GM19395 (cell line): Measurements from ENCODE around the gene NFIC.
A peak's percentile ranks its signal among the peaks of the same experiment; 100 is the strongest.

Source experiments
- ATAC-seq: cut with Tn5 transposase; IDR thresholded peaks from one replicate; pipeline ENCODE4 v1.9.1; 2021; ENCODE audit warnings: mild to moderate bottlenecking, moderate library complexity; ENCODE audit not compliant: unreplicated experiment

The NFIC gene

GRCh38 chr19:3481241-3482090 lies 115.1 kb downstream of the NFIC start:
- ATAC-seq = no peak

GRCh38 chr19:3482507-3483225 lies 116.3 kb downstream of the NFIC start:
- no peak for ATAC-seq

GRCh38 chr19:3483226-3483628 lies 116.8 kb downstream of the NFIC start, which contains the start of gene SMIM44:
Gene SMIM44, minus strand, starts transcription at chr19:3483441. Its CDS starts 38 bp downstream, at chr19:3483403.
- no peak for ATAC-seq

GRCh38 chr19:3491396-3492119 lies 125.2 kb downstream of the NFIC start:
- no peak for ATAC-seq

GRCh38 chr19:3492131-3492839 lies 125.9 kb downstream of the NFIC start:
- no peak for ATAC-seq

GRCh38 chr19:3492919-3493318 lies 126.5 kb downstream of the NFIC start:
- no peak for ATAC-seq

GRCh38 chr19:3493651-3494050 lies 127.3 kb downstream of the NFIC start:
- ATAC-seq = no peak

GRCh38 chr19:3494051-3494450 lies 127.7 kb downstream of the NFIC start:
- ATAC-seq = no peak

GRCh38 chr19:3494559-3494958 lies 128.2 kb downstream of the NFIC start:
- ATAC-seq = no peak

- no peak for ATAC-seq
Measured at GRCh38 chr19:3496392-3497273, 130.2 kb downstream of the NFIC start.

GRCh38 chr19:3497757-3498520 lies 131.6 kb downstream of the NFIC start:
- ATAC-seq = no peak

- no peak for ATAC-seq
Measured at GRCh38 chr19:3499738-3500428, 133.5 kb downstream of the NFIC start.

GRCh38 chr19:3500429-3501101 lies 134.2 kb downstream of the NFIC start, which contains the start of gene DOHH:
Gene DOHH, minus strand, starts transcription at chr19:3500674. Its CDS starts 3,860 bp downstream, at chr19:3496814.
- ATAC-seq = peak; percentile 86

- no peak for ATAC-seq
Measured at GRCh38 chr19:3501780-3502179, 135.4 kb downstream of the NFIC start.

GRCh38 chr19:3503036-3503572 lies 136.7 kb downstream of the NFIC start:
- ATAC-seq = no peak

GRCh38 chr19:3504735-3505134 lies 138.4 kb downstream of the NFIC start:
- no peak for ATAC-seq

GRCh38 chr19:3505598-3506383 lies 139.4 kb downstream of the NFIC start, which contains the start of gene FZR1:
Gene FZR1, plus strand, starts transcription at chr19:3506311. Its CDS starts 16,679 bp downstream, at chr19:3522990.
- ATAC-seq = peak; percentile 75
